ENCODE measurements around the gene TSKU.

DNA sequence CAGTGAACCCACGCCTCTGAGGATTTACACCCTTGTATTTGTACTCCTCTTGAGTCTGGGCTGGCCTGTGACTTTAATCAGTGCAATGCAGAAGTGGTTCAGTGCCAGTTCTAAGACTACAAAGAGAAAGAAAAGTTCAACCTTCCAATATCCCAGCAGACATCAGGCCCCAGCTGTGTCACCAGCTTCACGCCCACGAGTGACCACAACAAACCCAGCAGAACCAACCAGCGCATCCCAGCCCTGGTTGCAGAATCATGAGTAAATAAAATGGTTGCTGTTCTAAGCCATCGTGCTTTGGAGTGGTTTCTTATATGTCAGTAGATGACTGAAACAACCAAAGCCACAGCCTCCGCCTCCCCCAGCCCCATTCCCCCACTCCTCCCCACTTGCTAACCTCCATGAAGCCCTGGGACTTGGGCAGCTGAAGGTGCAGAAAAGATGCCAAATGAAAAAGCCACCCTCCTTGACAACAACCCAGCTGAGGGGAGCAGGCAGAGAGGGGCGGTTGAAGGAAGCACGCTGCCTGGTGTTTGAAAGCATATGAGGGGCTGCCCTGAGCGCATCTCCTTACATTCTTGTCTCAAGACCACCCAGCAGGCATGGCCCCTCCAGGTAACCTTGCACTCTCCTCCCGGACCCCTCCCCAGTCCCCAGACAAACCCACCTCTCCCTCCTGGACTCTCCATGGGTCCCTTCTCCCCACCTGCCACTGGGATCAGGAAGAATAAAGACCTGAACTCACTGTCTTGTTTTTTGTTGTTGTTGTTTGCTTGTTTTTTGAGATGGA, 20.9 kb downstream of the TSKU start:
- TF ChIP-seq, protein P1, sequence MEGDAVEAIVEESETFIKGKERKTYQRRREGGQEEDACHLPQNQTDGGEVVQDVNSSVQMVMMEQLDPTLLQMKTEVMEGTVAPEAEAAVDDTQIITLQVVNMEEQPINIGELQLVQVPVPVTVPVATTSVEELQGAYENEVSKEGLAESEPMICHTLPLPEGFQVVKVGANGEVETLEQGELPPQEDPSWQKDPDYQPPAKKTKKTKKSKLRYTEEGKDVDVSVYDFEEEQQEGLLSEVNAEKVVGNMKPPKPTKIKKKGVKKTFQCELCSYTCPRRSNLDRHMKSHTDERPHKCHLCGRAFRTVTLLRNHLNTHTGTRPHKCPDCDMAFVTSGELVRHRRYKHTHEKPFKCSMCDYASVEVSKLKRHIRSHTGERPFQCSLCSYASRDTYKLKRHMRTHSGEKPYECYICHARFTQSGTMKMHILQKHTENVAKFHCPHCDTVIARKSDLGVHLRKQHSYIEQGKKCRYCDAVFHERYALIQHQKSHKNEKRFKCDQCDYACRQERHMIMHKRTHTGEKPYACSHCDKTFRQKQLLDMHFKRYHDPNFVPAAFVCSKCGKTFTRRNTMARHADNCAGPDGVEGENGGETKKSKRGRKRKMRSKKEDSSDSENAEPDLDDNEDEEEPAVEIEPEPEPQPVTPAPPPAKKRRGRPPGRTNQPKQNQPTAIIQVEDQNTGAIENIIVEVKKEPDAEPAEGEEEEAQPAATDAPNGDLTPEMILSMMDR (IDR thresholded peaks at IDR 0.05; ENCODE audit: poor library complexity), result no peak
- TF ChIP-seq EZH2 (IDR thresholded peaks at IDR 0.05; ENCODE audit: borderline replicate concordance), result no peak
- no peak for TF ChIP-seq EZH2phosphoT487 (IDR thresholded peaks at IDR 0.05; ENCODE audit: low read depth, severe bottlenecking, unreplicated experiment)

Measured in hepatocyte (in vitro differentiated cells).